ENCODE data around the gene ZNF296.

GRCh38 chr19:45037393-45038169 lies 38.7 kb downstream of the ZNF296 start:
- TF ChIP-seq, protein P1, sequence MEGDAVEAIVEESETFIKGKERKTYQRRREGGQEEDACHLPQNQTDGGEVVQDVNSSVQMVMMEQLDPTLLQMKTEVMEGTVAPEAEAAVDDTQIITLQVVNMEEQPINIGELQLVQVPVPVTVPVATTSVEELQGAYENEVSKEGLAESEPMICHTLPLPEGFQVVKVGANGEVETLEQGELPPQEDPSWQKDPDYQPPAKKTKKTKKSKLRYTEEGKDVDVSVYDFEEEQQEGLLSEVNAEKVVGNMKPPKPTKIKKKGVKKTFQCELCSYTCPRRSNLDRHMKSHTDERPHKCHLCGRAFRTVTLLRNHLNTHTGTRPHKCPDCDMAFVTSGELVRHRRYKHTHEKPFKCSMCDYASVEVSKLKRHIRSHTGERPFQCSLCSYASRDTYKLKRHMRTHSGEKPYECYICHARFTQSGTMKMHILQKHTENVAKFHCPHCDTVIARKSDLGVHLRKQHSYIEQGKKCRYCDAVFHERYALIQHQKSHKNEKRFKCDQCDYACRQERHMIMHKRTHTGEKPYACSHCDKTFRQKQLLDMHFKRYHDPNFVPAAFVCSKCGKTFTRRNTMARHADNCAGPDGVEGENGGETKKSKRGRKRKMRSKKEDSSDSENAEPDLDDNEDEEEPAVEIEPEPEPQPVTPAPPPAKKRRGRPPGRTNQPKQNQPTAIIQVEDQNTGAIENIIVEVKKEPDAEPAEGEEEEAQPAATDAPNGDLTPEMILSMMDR (conservative IDR thresholded peaks at IDR 0.05; ENCODE audit: low read length) = no peak
- no peak for TF ChIP-seq EZH2phosphoT487 (IDR thresholded peaks at IDR 0.05; ENCODE audit: borderline replicate concordance, low read depth, low read length)

All from OCI-LY7 (cell line).